Panc1 (cell line): ENCODE measurements around the gene RABEP2. TPM values are rescaled to one million over a fixed set of nuclear protein-coding genes. Genes with fewer than 3 reads are reported as not detected.

Source experiments
- ATAC-seq: fragments of 200-7000 bp; cut with Tn5 transposase; 2 replicates; pipeline ENCODE4 v1.9.1; 2020; ENCODE audit warnings: mild to moderate bottlenecking, moderate library complexity
- BruUV-seq: library from RNA; stranded (reverse); fragments of 400-500 nt; replicated peaks from 2 replicates; lab custom pipeline; 2021; lab: Mats Ljungman, UMichigan
- CTCF ChIA-PET: fragments of 300-600 bp; sonication (Branson Sonifier 250); formaldehyde crosslinking; loops from one replicate; lab custom pipeline; 2022; ENCODE audit warnings: antibody characterized with exemption; lab: Charles Lee
- POLR2A ChIA-PET: fragments of 300-600 bp; sonication (Branson Sonifier 250); formaldehyde crosslinking; loops from one replicate; lab custom pipeline; 2022; ENCODE audit warnings: antibody characterized with exemption; lab: Charles Lee
- DNase-seq: peaks from one replicate; pipeline ENCODE4 v3.0.0-alpha.2; 2010; ENCODE audit warnings: low read depth, low spot score
- H3K27ac ChIP-seq: 2 replicates; pipeline ENCODE4 v1.5.1; 2011; ENCODE audit warnings: mild to moderate bottlenecking, low read length, inconsistent platforms
- H3K27me3 ChIP-seq: fragments of 200-500 bp; sonication (Bioruptor generic); 2 replicates; pipeline ENCODE4 v1.6.0; 2014; ENCODE audit warnings: low read length, inconsistent platforms; ENCODE audit not compliant: control insufficient read depth, insufficient read depth
- H3K36me3 ChIP-seq: fragments of 200-500 bp; sonication (Bioruptor generic); 2 replicates; pipeline ENCODE4 v1.5.1; 2014; ENCODE audit warnings: inconsistent platforms, mild to moderate bottlenecking, low read length, moderate library complexity; ENCODE audit not compliant: control insufficient read depth, insufficient read depth
- H3K4me1 ChIP-seq: 2 replicates; pipeline ENCODE4 v1.5.1; 2011; ENCODE audit warnings: inconsistent platforms, mild to moderate bottlenecking, low read length, moderate library complexity; ENCODE audit not compliant: control insufficient read depth, insufficient read depth
- H3K4me3 ChIP-seq, 2 experiments: 2 replicates each; pipeline ENCODE4 v1.5.1; 2011 to 2012; ENCODE audit warnings: low read depth in 2 of 2, low read length in 2 of 2, mild to moderate bottlenecking in 2 of 2, inconsistent platforms in 1 of 2, moderate library complexity in 1 of 2
- H3K9me3 ChIP-seq: fragments of 200-500 bp; sonication (Bioruptor generic); 2 replicates; pipeline ENCODE4 v1.5.1; 2014; ENCODE audit warnings: low read depth, mild to moderate bottlenecking, inconsistent platforms, low read length, moderate library complexity; ENCODE audit not compliant: control insufficient read depth, insufficient read depth
- CTCF ChIP-seq: fragments of 450-650 bp; IDR thresholded peaks from 2 replicates; pipeline ENCODE4 v1.5.1; 2017; ENCODE audit warnings: mild to moderate bottlenecking
- POLR2AphosphoS5 ChIP-seq: IDR thresholded peaks from 2 replicates; pipeline ENCODE4 v1.6.1; 2012; ENCODE audit warnings: mild to moderate bottlenecking, low read depth, low read length, moderate library complexity
- REST ChIP-seq, 2 experiments: IDR thresholded peaks; 2 replicates each; pipeline ENCODE4 v1.6.1; 2011 to 2012; ENCODE audit warnings: low read depth in 2 of 2, control low read depth in 1 of 2, low read length in 1 of 2, mild to moderate bottlenecking in 1 of 2, moderate library complexity in 1 of 2; ENCODE audit not compliant: insufficient read depth in 1 of 2
- SIN3A ChIP-seq: IDR thresholded peaks from 2 replicates; pipeline ENCODE4 v1.6.1; 2012; ENCODE audit warnings: low read depth, mild to moderate bottlenecking, low read length, moderate library complexity, borderline replicate concordance; ENCODE audit not compliant: insufficient read depth
- TCF7L2 ChIP-seq: IDR thresholded peaks from 2 replicates; pipeline ENCODE4 v1.6.1; 2011; ENCODE audit warnings: mild to moderate bottlenecking, low read depth, low read length, inconsistent platforms
- in situ Hi-C: cut with HindIII; loops from 2 replicates; pipeline ENCODE4 v1.10.0; 2016; ENCODE audit warnings: low sequenced_read_pairs, low pct_unique_long_range_greater_than_20kb
- intact Hi-C: fragments of 100-400 bp; cut with micrococcal nuclease; formaldehyde crosslinking; loops from one replicate; pipeline ENCODE4 v1.10.0; 2022; ENCODE audit not compliant: unreplicated experiment
- total RNA-seq: library from RNA; stranded (reverse); gene quantifications from one replicate; pipeline ENCODE4 v1.2.1, GENCODE V29; 2021; ENCODE audit not compliant: unreplicated experiment

The RABEP2 gene
- total RNA-seq, 1 experiment from 2014 or later: 24.8 TPM

- POLR2A ChIA-PET: no interaction called here
- in situ Hi-C loops: no loop called here
- no TSS peak for BruUV-seq
Observed at GRCh38 chr16:28904828-28905227, 20.2 kb downstream of the RABEP2 start.

GRCh38 chr16:28904363-28904762 is 20.7 kb downstream of the RABEP2 start:
- Histone ChIP-seq H3K36me3 (no peaks in the 10 kb centered on the region), H3K27ac (no peak overlapping the region), H3K9me3 (no peaks in the 10 kb centered on the region), H3K27me3 (no peaks in the 10 kb centered on the region), H3K4me1 (no peaks in the 10 kb centered on the region), H3K4me3 (no peak overlapping the region)
- no TSS peak for BruUV-seq
- POLR2A ChIA-PET: no interaction called here
- TF ChIP-seq SIN3A: no peak
- TF ChIP-seq POLR2AphosphoS5: no peak
- no peak for TF ChIP-seq CTCF
- TF ChIP-seq REST (IDR thresholded peaks at IDR 0.05; ENCODE audit: insufficient read depth in 1 of 2, low read depth in 2 of 2, low read length in 1 of 2): no peak
- no peak for TF ChIP-seq TCF7L2
- in situ Hi-C loops (no loop called here), intact Hi-C loops (no loop called here)
- DNase-seq: no peak
- CTCF ChIA-PET: no interaction called here
- no peak for ATAC-seq

More at GRCh38 chr16:28904828-28905227, 20.2 kb downstream of the RABEP2 start:
- Histone ChIP-seq H3K36me3 (no peaks in the 10 kb centered on the region), H3K27me3 (no peaks in the 10 kb centered on the region), H3K27ac (no peak overlapping the region), H3K4me3 (no peak overlapping the region), H3K9me3 (no peaks in the 10 kb centered on the region), H3K4me1 (no peaks in the 10 kb centered on the region)
- intact Hi-C loops: no loop called here
- ATAC-seq (no peak), DNase-seq (no peak)
- CTCF ChIA-PET: interaction anchor here (0.6 kb wide), 1 partner anchor 10 kb away, joined by 5 read pairs; no protein-coding TSS in a partner anchor
- TF ChIP-seq SIN3A: no peak
- TF ChIP-seq REST (IDR thresholded peaks at IDR 0.05; ENCODE audit: insufficient read depth in 1 of 2, low read depth in 2 of 2, low read length in 1 of 2): no peak
- no peak for TF ChIP-seq TCF7L2
- TF ChIP-seq CTCF: no peak
- no peak for TF ChIP-seq POLR2AphosphoS5
